DMS79 (cell line): ENCODE results near the gene KIF22.

Experiments
- DNase-seq: peaks from one replicate; lab custom pipeline; 2025; lab: John Stamatoyannopoulos, UW

Gene KIF22

GRCh38 chr16:29841631-29842030 lies 51.1 kb downstream of the KIF22 start:
- no peak for DNase-seq

DNA sequence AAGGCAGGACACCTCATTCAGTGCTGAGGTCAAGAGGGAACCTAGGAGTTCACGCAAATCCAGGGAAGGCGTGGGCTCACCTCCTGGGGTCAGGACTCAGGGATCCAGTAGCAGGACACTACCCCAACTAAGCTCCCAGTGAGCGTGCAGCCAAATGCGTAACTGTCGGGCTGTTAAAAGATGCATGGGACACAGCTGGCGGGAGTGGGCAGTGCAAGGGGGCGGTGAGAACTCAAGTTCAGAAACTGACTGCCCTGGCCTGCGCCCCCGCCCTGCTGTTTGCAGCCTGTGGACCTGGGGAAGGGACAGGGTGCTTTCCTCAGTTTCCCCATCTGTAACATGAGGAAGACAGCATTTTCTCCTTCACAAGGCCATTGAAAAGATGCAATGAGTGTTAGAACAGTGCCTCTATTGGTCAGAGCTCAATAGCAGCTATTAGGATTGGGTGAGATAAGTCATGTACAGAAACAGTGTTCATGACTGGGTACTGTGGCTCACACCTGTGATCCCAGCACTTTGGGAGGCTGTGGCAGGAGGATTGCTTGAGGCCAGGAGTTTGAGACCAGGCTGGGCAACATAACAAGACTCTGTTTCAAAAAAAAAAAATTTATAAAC lies 52.3 kb downstream of the KIF22 start:
- no peak for DNase-seq

DNA sequence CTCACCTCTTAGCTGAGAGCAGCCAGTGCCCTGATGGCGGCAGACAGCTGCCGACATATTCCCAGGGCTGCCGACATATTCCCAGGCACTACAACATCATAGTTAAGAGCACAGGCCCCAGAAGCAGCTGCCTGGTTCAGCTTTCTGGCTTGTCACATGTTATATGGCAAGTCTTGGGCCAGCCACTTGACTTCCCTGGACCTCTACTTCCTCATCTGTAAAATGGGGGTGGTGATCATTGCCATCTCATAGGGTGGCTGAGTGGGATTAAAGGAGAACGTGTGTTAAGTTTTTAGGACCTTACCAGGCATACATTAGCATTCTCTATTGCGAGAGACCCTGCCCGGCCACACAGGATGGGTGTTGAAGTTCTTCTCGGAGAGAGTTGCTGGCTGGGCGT lies 53.4 kb downstream of the KIF22 start:
- no peak for DNase-seq

DNA sequence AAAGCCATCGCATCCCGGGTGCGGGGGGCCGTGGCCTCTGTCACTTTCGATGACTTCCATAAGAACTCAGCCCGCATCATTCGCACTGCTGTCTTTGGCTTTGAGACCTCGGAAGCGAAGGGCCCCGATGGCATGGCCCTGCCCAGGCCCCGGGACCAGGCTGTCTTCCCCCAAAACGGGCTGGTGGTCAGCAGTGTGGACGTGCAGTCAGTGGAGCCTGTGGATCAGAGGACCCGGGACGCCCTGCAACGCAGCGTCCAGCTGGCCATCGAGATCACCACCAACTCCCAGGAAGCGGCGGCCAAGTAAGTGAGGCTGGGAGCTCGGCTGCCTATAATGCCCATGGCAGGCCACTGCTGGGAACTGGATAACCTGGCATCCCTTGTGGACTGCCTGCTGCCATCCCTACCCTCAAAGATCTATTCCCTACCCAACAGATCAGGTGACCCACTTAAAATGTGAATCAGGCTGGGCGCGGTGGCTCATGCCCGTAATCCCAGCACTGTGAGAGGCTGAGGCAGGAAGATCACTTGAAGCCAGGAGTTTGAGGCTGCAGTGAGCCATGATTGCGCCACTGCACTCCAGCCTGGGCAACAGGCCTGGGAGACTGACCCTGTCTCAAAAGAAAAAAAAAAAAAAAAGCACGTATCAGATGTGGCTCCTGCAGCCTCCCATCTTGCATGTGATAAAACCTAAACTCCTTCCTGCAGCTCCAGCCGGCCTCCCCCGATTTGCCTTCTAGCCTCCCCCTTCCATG lies 54.2 kb downstream of the KIF22 start:
- peak; percentile 31 for DNase-seq

GRCh38 chr16:29845656-29846055 lies 55.1 kb downstream of the KIF22 start:
- peak; percentile 76 for DNase-seq

- no peak for DNase-seq
These were observed 58.1 kb downstream of the KIF22 start for GRCh38 chr16:29848420-29849297.

DNA sequence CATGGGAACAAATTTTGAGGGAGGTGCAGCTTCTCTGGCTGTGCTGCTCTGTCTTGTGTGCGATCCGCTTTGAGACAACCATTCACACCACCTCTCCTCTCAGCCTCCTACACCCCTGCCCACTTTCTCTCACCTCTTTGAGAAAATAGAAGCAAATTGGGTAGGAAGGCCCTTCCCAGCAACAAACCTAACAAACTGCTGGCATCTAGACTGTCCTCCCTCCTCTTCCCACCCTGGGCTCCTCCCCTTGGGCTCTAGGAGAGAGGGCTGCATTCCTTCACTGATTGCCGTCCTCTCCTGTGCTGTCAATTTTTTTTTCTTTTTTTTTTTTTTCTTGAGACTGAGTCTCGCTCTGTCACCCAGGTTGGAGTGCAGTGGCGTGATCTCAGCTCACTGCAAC lies 59.0 kb downstream of the KIF22 start:
- DNase-seq, result no peak

- no peak for DNase-seq
These were observed 60.4 kb downstream of the KIF22 start for GRCh38 chr16:29850998-29851397.

- no peak for DNase-seq
These were observed 62.1 kb downstream of the KIF22 start for GRCh38 chr16:29852654-29853053.

GRCh38 chr16:29854520-29855100 lies 64.1 kb downstream of the KIF22 start:
- DNase-seq, result no peak
